ENCODE measurements around the gene IRS2.

DNA sequence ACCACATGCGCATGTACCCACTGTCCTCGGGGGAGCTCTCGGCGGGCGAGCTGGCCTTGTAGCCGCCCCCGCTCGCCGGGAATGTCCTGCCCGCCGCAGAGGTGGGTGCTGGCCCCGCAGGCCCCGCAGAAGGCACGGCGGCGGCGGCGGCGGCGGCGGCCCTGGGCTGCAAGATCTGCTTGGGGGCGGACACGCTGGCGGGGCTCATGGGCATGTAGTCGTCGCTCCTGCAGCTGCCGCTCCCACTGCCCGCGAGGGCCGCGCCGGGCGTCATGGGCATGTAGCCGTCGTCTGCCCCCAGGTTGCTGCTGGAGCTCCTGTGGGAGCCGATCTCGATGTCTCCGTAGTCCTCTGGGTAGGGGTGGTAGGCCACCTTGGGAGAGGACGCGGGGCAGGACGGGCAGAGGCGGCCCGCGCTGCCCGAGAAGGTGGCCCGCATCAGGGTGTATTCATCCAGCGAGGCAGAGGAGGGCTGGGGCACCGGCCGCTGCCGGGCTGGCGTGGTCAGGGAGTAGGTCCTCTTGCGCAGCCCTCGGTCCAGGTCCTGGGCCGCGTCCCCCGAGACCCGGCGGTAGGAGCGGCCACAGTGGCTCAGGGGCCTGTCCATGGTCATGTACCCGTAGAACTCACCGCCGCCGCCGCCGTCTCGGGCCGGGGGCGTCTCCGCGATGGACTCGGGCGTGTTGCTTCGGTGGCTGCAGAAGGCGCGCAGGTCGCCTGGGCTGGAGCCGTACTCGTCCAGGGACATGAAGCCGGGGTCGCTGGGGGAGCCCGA is 2.4 kb downstream of the IRS2 start:
- TF ChIP-seq, protein P1, sequence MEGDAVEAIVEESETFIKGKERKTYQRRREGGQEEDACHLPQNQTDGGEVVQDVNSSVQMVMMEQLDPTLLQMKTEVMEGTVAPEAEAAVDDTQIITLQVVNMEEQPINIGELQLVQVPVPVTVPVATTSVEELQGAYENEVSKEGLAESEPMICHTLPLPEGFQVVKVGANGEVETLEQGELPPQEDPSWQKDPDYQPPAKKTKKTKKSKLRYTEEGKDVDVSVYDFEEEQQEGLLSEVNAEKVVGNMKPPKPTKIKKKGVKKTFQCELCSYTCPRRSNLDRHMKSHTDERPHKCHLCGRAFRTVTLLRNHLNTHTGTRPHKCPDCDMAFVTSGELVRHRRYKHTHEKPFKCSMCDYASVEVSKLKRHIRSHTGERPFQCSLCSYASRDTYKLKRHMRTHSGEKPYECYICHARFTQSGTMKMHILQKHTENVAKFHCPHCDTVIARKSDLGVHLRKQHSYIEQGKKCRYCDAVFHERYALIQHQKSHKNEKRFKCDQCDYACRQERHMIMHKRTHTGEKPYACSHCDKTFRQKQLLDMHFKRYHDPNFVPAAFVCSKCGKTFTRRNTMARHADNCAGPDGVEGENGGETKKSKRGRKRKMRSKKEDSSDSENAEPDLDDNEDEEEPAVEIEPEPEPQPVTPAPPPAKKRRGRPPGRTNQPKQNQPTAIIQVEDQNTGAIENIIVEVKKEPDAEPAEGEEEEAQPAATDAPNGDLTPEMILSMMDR (optimal IDR thresholded peaks at IDR 0.05 in 1 of 3, IDR thresholded peaks at IDR 0.05 in 1 of 3, conservative IDR thresholded peaks at IDR 0.05 in 1 of 3; ENCODE audit: extremely low read depth in 1 of 3, insufficient read depth in 2 of 3, low read length in 3 of 3): no peak
- TF ChIP-seq EZH2 (IDR thresholded peaks at IDR 0.05; ENCODE audit: low read length): no peak
